Loucy (cell line): ENCODE results near the gene PFKFB4.

ENCODE experiments used
- CTCF ChIP-seq: fragments of 200-600 bp; sonication (generic); conservative IDR thresholded peaks from 2 replicates; pipeline ENCODE4 v1.5.1; 2014; ENCODE audit warnings: mild to moderate bottlenecking, antibody characterized with exemption, low read length
- EZH2phosphoT487 ChIP-seq: fragments of 200-600 bp; IDR thresholded peaks from 2 replicates; pipeline ENCODE4 v1.6.1; 2018; ENCODE audit warnings: antibody characterized with exemption, mild to moderate bottlenecking, moderate library complexity, borderline replicate concordance

GRCh38 chr3:48601622-48601994 lies 45.0 kb upstream of the PFKFB4 start:
- no peak for TF ChIP-seq CTCF
- TF ChIP-seq EZH2phosphoT487, result no peak
